GM12864 (cell line): Measurements from ENCODE around the gene RAP1GAP2.
A peak's percentile ranks its signal among the peaks of the same experiment; 100 is the strongest.
"Not testable (repeated sequence)": the region's sequence is repeated elsewhere in the genome, so short reads cannot be mapped to it uniquely, and the experiment has no call there.

ENCODE experiments used
- DNase-seq: peaks from one replicate; pipeline ENCODE4 v3.0.0-alpha.2; 2011; ENCODE audit warnings: low read depth
- H3K4me3 ChIP-seq: 2 replicates; pipeline ENCODE4 v1.5.1; 2011; ENCODE audit warnings: mild to moderate bottlenecking, low read depth, low read length, control low read depth
- CTCF ChIP-seq: IDR thresholded peaks from 2 replicates; pipeline ENCODE4 v1.5.1; 2011; ENCODE audit warnings: low read depth, mild to moderate bottlenecking, moderate library complexity, low read length, control low read depth, inconsistent platforms; ENCODE audit errors: missing control alignments

The RAP1GAP2 gene

GRCh38 chr17:2814481-2815341 is 18.5 kb downstream of the RAP1GAP2 start:
- TF ChIP-seq CTCF, result no peak
- H3K4me3 ChIP-seq, result peak overlapping the region; percentile 38

GRCh38 chr17:2815781-2816185 is 19.5 kb downstream of the RAP1GAP2 start:
- DNase-seq, result no peak
- no peak overlapping the region for H3K4me3 ChIP-seq
- no peak for TF ChIP-seq CTCF

More at GRCh38 chr17:2814481-2815341, 18.5 kb downstream of the RAP1GAP2 start:
- DNase-seq, result peak; percentile 76

GRCh38 chr17:2816688-2817087 is 20.4 kb downstream of the RAP1GAP2 start:
- no peak overlapping the region for H3K4me3 ChIP-seq
- DNase-seq, result no peak
- no peak for TF ChIP-seq CTCF

DNA sequence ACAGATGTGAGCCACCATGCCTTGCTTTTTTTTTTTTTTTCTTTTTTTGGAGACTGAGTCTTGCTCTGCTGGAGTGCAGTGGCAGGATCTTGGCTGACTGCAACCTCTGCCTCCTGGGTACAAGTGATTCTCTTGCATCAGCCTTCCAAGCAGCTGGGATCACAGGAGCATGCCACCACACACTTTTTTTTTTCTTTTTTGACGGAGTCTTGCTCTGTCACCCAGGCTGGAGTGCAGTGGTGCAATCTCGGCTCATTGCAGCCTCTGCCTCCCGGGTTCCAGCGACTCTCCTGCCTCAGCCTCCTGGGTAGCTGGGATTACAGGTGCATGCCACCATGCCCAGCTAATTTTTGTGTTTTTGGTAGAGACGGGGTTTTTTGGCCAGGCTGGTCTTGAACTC is 23.1 kb downstream of the RAP1GAP2 start:
- H3K4me3 ChIP-seq, DNase-seq: not testable (repeated sequence)

GRCh38 chr17:2819921-2820501 is 23.8 kb downstream of the RAP1GAP2 start:
- no peak for TF ChIP-seq CTCF
- H3K4me3 ChIP-seq, result no peak overlapping the region
- no peak for DNase-seq

DNA sequence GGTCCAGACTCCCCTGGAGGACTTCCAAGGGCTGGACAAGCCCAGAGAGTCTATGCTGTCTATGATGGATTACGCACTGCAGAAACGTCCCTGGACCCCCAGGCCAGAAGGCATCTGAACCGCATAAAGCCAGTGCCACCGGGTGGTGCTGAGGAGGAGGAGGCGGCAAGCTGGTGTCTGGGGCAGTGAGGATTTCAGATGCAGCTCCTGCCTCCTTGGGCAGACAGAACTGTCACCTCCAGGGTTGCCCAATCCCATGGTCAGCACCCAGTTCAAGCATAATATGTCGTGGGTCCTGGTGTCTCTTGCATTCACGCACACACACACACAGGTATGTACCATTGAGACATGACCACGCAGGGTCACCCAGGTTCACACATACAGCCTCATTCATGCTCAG is 25.6 kb downstream of the RAP1GAP2 start:
- no peak for DNase-seq
- H3K4me3 ChIP-seq, result no peak overlapping the region
- no peak for TF ChIP-seq CTCF

DNA sequence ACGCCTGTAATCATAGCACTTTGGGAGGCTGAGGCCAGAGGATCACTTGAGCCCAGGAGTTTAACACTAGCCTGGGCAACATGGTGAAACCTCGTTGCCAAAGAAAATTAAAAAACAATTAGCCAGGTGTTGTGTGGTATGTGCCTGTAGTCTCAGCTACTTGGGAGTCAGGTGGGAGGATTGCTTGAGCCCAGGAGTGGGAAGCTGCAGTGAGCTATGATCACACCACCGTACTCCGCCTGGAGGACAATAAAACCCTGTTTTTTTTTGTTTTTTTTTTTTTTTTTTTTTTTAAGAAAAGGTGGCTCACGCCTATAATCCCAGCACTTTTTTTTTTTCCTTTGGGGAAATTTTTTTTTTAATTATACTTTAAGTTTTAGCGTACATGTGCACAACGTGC is 26.1 kb downstream of the RAP1GAP2 start:
- TF ChIP-seq CTCF, result no peak
- DNase-seq, result no peak
- no peak overlapping the region for H3K4me3 ChIP-seq
